ENCODE data around the gene RSF1. TPM values are rescaled to one million over a fixed set of nuclear protein-coding genes. Genes with fewer than 3 reads are reported as not detected.

The RSF1 gene
- total RNA-seq, 4 donors from 2014 or later = 42.6 to 58.6 (median 49.4) TPM

GRCh38 chr11:77677138-77677537 is 143.4 kb downstream of the RSF1 start:
- no peak for TF ChIP-seq CTCF (IDR thresholded peaks at IDR 0.05; ENCODE audit: low read depth)

- no peak for TF ChIP-seq CTCF (IDR thresholded peaks at IDR 0.05; ENCODE audit: low read depth)
These were observed 148.3 kb downstream of the RSF1 start for GRCh38 chr11:77672264-77672663.

- no peak for TF ChIP-seq CTCF (IDR thresholded peaks at IDR 0.05; ENCODE audit: low read depth)
These were observed 150.5 kb downstream of the RSF1 start for GRCh38 chr11:77669848-77670511.

GRCh38 chr11:77668760-77669159 is 151.8 kb downstream of the RSF1 start:
- no peak for TF ChIP-seq CTCF (IDR thresholded peaks at IDR 0.05; ENCODE audit: low read depth)

- TF ChIP-seq CTCF (IDR thresholded peaks at IDR 0.05; ENCODE audit: low read depth) = no peak
These were observed 155.1 kb downstream of the RSF1 start for GRCh38 chr11:77665240-77665965.

GRCh38 chr11:77661670-77662069 is 158.9 kb downstream of the RSF1 start:
- no peak for TF ChIP-seq CTCF (IDR thresholded peaks at IDR 0.05; ENCODE audit: low read depth)

GRCh38 chr11:77660947-77661346 is 159.6 kb downstream of the RSF1 start:
- TF ChIP-seq CTCF (IDR thresholded peaks at IDR 0.05; ENCODE audit: low read depth) = no peak

All from subcutaneous adipose tissue (tissue), 4 donors.